Fibroblast of lung (primary cell): ENCODE measurements around the gene PBX1.

ENCODE experiments used
- EZH2 ChIP-seq: IDR thresholded peaks from 2 replicates; pipeline ENCODE4 v1.5.1; 2012; ENCODE audit warnings: low read length, control low read depth, mild to moderate bottlenecking; ENCODE audit errors: missing control alignments
- TF ChIP-seq, protein P1 (sequence below), 2 donors: IDR thresholded peaks in 1 of 2; conservative IDR thresholded peaks in 1 of 2; 1 replicate in 1 of 2; 2 replicates in 1 of 2; pipeline ENCODE4 v1.5.1; 2011 to 2012; ENCODE audit warnings: low read length in 2 of 2, control low read depth in 1 of 2, inconsistent platforms in 1 of 2, low read depth in 1 of 2, mild to moderate bottlenecking in 1 of 2

DNA sequence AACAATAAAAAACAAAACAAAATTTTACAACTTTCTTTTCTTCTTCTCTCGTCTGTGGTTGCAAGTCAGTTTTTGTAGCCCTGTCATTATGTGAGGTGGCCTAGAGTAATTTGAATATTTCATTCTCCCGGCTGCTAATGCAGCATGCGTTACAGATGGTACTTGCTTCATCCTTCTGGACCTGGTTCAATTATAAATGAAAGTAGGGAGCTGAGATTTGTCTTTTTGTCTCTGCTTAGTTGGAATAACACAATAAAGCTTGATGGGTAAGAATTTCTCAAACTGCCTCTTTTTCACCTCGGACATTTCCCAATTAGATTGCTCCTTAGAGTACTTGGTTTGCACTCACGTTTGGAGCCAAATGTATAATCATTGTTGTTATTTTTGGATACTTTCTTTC lies 201.6 kb downstream of the PBX1 start:
- TF ChIP-seq, protein P1, sequence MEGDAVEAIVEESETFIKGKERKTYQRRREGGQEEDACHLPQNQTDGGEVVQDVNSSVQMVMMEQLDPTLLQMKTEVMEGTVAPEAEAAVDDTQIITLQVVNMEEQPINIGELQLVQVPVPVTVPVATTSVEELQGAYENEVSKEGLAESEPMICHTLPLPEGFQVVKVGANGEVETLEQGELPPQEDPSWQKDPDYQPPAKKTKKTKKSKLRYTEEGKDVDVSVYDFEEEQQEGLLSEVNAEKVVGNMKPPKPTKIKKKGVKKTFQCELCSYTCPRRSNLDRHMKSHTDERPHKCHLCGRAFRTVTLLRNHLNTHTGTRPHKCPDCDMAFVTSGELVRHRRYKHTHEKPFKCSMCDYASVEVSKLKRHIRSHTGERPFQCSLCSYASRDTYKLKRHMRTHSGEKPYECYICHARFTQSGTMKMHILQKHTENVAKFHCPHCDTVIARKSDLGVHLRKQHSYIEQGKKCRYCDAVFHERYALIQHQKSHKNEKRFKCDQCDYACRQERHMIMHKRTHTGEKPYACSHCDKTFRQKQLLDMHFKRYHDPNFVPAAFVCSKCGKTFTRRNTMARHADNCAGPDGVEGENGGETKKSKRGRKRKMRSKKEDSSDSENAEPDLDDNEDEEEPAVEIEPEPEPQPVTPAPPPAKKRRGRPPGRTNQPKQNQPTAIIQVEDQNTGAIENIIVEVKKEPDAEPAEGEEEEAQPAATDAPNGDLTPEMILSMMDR (conservative IDR thresholded peaks at IDR 0.05 in 1 of 2, IDR thresholded peaks at IDR 0.05 in 1 of 2; ENCODE audit: low read depth in 1 of 2, low read length in 2 of 2), result no peak
- TF ChIP-seq EZH2, result no peak
